ENCODE measurements around the gene PCDHGC4. TPM values are rescaled to one million over a fixed set of nuclear protein-coding genes. Genes with fewer than 3 reads are reported as not detected.

Gene PCDHGC4
- total RNA-seq, 1 experiment from 2014 or later, result 0.57 TPM

DNA sequence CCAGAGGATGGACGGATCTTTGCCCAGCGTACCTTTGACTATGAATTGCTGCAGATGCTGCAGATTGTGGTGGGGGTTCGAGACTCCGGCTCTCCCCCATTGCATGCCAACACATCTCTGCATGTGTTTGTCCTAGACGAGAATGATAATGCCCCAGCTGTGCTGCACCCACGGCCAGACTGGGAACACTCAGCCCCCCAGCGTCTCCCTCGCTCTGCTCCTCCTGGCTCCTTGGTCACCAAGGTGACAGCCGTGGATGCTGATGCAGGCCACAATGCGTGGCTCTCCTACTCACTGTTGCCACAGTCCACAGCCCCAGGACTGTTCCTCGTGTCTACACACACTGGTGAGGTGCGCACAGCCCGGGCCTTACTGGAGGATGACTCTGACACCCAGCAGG lies 5.9 kb downstream of the PCDHGC4 start:
- in situ Hi-C loops (cut with HindIII; ENCODE audit: low pct_unique_long_range_greater_than_20kb, low sequenced_read_pairs), result no loop called here
- Histone ChIP-seq H3K9me3 (ENCODE audit: control insufficient read depth, insufficient read depth, low read depth, low read length) (no peaks in the 10 kb centered on the region), H3K27ac (ENCODE audit: low read length) (no peak overlapping the region), H3K27me3 (ENCODE audit: control insufficient read depth, insufficient read depth, low read length) (no peaks in the 10 kb centered on the region), H3K4me1 (ENCODE audit: control insufficient read depth, insufficient read depth, low read length) (no peaks in the 10 kb centered on the region; the same call in 1 of the 2 replicates), H3K4me3 (ENCODE audit: low read depth in 2 of 2, low read length in 2 of 2) (no peak overlapping the region), H3K36me3 (ENCODE audit: control insufficient read depth, insufficient read depth, low read length) (no peaks in the 10 kb centered on the region)
- no peak for TF ChIP-seq TCF7L2 (IDR thresholded peaks at IDR 0.05; ENCODE audit: low read depth, low read length)
- TF ChIP-seq REST (IDR thresholded peaks at IDR 0.05; ENCODE audit: insufficient read depth in 1 of 2, low read depth in 2 of 2, low read length in 1 of 2), result no peak
- no peak for TF ChIP-seq SIN3A (IDR thresholded peaks at IDR 0.05; ENCODE audit: borderline replicate concordance, insufficient read depth, low read depth, low read length)
- no peak for TF ChIP-seq CTCF (IDR thresholded peaks at IDR 0.05)
- TF ChIP-seq POLR2AphosphoS5 (IDR thresholded peaks at IDR 0.05; ENCODE audit: low read depth, low read length), result no peak
- intact Hi-C loops (cut with micrococcal nuclease; ENCODE audit: unreplicated experiment), result no loop called here
- no TSS peak for BruUV-seq (replicated peaks)
- POLR2A ChIA-PET, result no interaction called here
- DNase-seq (ENCODE audit: low read depth, low spot score) (no peak), ATAC-seq (no peak)
- CTCF ChIA-PET, result no interaction called here

DNA sequence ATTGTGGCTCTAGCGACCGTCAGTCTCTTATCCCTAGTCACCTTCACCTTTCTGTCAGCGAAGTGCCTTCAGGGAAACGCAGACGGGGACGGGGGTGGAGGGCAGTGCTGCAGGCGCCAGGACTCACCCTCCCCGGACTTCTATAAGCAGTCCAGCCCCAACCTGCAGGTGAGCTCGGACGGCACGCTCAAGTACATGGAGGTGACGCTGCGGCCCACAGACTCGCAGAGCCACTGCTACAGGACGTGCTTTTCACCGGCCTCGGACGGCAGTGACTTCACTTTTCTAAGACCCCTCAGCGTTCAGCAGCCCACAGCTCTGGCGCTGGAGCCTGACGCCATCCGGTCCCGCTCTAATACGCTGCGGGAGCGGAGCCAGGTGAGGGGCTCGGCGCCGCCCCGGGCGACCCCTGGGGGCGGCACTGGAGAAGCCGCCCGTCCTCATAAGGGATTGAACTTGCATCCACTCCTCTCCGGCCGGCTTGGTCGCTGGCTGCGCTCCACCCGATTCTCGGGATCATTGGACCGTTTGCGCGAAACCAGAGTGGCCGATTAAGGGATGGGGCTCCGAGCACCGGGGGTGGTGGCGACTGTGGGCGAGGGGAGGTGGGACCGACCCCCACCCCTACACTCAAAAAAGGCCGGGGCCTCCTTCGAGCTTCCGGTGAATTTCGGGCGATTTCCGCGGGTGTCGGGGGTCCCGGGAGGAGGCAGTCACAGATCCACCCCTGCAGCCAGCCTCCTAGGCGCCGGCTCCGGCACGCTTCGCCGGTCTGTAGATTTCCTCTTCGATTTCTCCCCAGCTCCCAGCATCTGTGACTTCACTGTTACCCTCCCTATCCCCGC lies 6.7 kb downstream of the PCDHGC4 start:
- DNase-seq (ENCODE audit: low read depth, low spot score), result no peak
- no peaks in the 10 kb centered on the region for H3K27me3 ChIP-seq (ENCODE audit: control insufficient read depth, insufficient read depth, low read length)
- no peak overlapping the region for H3K4me3 ChIP-seq (ENCODE audit: low read depth in 2 of 2, low read length in 2 of 2)
- no peaks in the 10 kb centered on the region; the same call in 1 of the 2 replicates for H3K4me1 ChIP-seq (ENCODE audit: control insufficient read depth, insufficient read depth, low read length)
- no peak for ATAC-seq
- no TSS peak for BruUV-seq (replicated peaks)
- H3K36me3 ChIP-seq (ENCODE audit: control insufficient read depth, insufficient read depth, low read length), result no peaks in the 10 kb centered on the region
- TF ChIP-seq CTCF (IDR thresholded peaks at IDR 0.05), result no peak
- TF ChIP-seq REST (IDR thresholded peaks at IDR 0.05; ENCODE audit: insufficient read depth in 1 of 2, low read depth in 2 of 2, low read length in 1 of 2), result no peak
- TF ChIP-seq SIN3A (IDR thresholded peaks at IDR 0.05; ENCODE audit: borderline replicate concordance, insufficient read depth, low read depth, low read length), result no peak
- no peak for TF ChIP-seq TCF7L2 (IDR thresholded peaks at IDR 0.05; ENCODE audit: low read depth, low read length)
- no peak for TF ChIP-seq POLR2AphosphoS5 (IDR thresholded peaks at IDR 0.05; ENCODE audit: low read depth, low read length)
- no peaks in the 10 kb centered on the region for H3K9me3 ChIP-seq (ENCODE audit: control insufficient read depth, insufficient read depth, low read depth, low read length)
- in situ Hi-C loops (cut with HindIII; ENCODE audit: low pct_unique_long_range_greater_than_20kb, low sequenced_read_pairs) (no loop called here), intact Hi-C loops (cut with micrococcal nuclease; ENCODE audit: unreplicated experiment) (no loop called here)
- CTCF ChIA-PET, result no interaction called here
- POLR2A ChIA-PET, result no interaction called here
- no peak overlapping the region for H3K27ac ChIP-seq (ENCODE audit: low read length)
